ENCODE data around the gene TLE2. TPM values are rescaled to one million over a fixed set of nuclear protein-coding genes. Genes with fewer than 3 reads are reported as not detected.

Gene TLE2
- total and polyA plus RNA-seq, 2 donors (not counting 3 experiments of a cell fraction or from before 2014, with no cell fraction given): 32.0 to 38.8 TPM

DNA sequence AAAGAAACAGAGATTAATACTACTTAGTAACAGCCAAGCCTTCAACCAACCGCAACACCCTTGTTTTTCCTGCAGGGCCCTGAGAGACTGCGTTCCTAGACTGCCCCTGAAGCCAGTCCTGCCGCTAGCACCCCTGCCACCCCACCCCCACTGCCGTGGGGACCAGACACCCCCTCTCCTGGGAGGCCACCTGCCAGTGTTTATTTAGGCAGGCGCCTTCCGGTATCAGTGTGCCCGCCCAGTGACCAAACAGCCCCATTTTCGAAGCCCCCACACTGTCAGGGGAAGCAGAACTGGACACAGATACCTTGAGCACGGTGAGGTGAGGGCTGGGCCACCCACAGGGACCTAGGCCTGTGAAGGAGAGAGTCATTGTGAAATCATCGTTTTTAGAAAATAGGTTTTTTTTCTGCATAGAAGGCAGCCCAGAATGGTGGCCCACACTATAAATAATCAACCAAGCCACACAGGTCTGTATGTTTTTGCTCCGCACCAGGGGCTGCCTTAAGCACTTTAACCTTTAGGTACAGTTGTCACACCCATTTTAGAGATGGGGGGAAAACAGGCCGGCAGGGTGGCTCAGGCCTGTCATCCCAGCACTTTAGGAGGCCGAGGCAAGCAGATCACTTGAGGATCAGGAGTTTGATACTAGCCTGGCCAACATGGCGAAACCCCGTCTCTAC lies 36.7 kb upstream of the TLE2 start:
- Histone ChIP-seq H3K27me3 (ENCODE audit: control insufficient read depth in 2 of 2, insufficient read depth in 2 of 2, low read length in 2 of 2) (no peaks in the 10 kb centered on the region), H4K20me1 (replicated peaks; ENCODE audit: control insufficient read depth, extremely low read depth, insufficient read depth, low read length) (no peaks in the 10 kb centered on the region), H3K36me3 (ENCODE audit: control insufficient read depth in 2 of 2, extremely low read depth in 1 of 2, insufficient read depth in 2 of 2, low read length in 2 of 2) (no peaks in the 10 kb centered on the region), H3K9ac (replicated peaks; ENCODE audit: extremely low read depth, insufficient read depth, low read length) (no peak overlapping the region), H3K9me3 (replicated peaks; ENCODE audit: control insufficient read depth, insufficient read depth, low read length) (no peaks in the 10 kb centered on the region), H3K27ac (ENCODE audit: insufficient read depth, low read depth, low read length) (no peak overlapping the region), H3K4me1 (ENCODE audit: control insufficient read depth, extremely low read depth, insufficient read depth, low read length) (no peaks in the 10 kb centered on the region), H3K4me2 (ENCODE audit: insufficient read depth, low read length) (no peak overlapping the region), H3K79me2 (ENCODE audit: control insufficient read depth, insufficient read depth, low read length) (peaks cover 8% of the 10 kb centered on the region), H3K9me1 (replicated peaks; ENCODE audit: control insufficient read depth, extremely low read depth, insufficient read depth, low read length) (no peaks in the 10 kb centered on the region), H3K4me3 (replicated peaks in 1 of 3; ENCODE audit: insufficient read depth in 1 of 3, low read depth in 1 of 3, low read length in 3 of 3) (no peak overlapping the region), H2AFZ (ENCODE audit: low read depth, low read length) (no peak overlapping the region)
- TF ChIP-seq GATA2 (IDR thresholded peaks at IDR 0.05; ENCODE audit: insufficient read depth, insufficient read length, low read depth, low read length): no peak
- TF ChIP-seq EZH2 (IDR thresholded peaks at IDR 0.05; ENCODE audit: borderline replicate concordance, low read depth, low read length, severe bottlenecking): no peak
- no peak for TF ChIP-seq MAX (IDR thresholded peaks at IDR 0.05; ENCODE audit: insufficient read depth, insufficient read length)
- no peak for TF ChIP-seq MYC (IDR thresholded peaks at IDR 0.05; ENCODE audit: low read depth, low read length)
- no peak for TF ChIP-seq JUN (IDR thresholded peaks at IDR 0.05; ENCODE audit: borderline replicate concordance, insufficient read depth, insufficient read length, low read depth)
- no peak for TF ChIP-seq FOS (IDR thresholded peaks at IDR 0.05; ENCODE audit: borderline replicate concordance, insufficient read depth, low read length)
- TF ChIP-seq POLR2AphosphoS5 (IDR thresholded peaks at IDR 0.05; ENCODE audit: insufficient read depth, low read depth, low read length): no peak
- TF ChIP-seq POLR2A (IDR thresholded peaks at IDR 0.05; ENCODE audit: low read depth, low read length): no peak
- TF ChIP-seq, protein P1, sequence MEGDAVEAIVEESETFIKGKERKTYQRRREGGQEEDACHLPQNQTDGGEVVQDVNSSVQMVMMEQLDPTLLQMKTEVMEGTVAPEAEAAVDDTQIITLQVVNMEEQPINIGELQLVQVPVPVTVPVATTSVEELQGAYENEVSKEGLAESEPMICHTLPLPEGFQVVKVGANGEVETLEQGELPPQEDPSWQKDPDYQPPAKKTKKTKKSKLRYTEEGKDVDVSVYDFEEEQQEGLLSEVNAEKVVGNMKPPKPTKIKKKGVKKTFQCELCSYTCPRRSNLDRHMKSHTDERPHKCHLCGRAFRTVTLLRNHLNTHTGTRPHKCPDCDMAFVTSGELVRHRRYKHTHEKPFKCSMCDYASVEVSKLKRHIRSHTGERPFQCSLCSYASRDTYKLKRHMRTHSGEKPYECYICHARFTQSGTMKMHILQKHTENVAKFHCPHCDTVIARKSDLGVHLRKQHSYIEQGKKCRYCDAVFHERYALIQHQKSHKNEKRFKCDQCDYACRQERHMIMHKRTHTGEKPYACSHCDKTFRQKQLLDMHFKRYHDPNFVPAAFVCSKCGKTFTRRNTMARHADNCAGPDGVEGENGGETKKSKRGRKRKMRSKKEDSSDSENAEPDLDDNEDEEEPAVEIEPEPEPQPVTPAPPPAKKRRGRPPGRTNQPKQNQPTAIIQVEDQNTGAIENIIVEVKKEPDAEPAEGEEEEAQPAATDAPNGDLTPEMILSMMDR (IDR thresholded peaks at IDR 0.05; ENCODE audit: extremely low read depth in 1 of 2, insufficient read depth in 1 of 2, low read depth in 1 of 2, low read length in 2 of 2): no peak
- intact Hi-C loops (cut with micrococcal nuclease) (no loop called here), dilution Hi-C loops (cut with MboI; ENCODE audit: extremely low pct_ligation_motif_present, low sequenced_read_pairs) (no loop called here)
- FAIRE-seq: no peak
- no TSS peak for BruUV-seq (replicated peaks)
- no peak for DNase-seq (ENCODE audit: low read depth, low spot score)
- CTCF ChIA-PET: no interaction called here
- POLR2A ChIA-PET: no interaction called here

All from endothelial cell of umbilical vein (primary cell).